Fibroblast of lung (primary cell): ENCODE results near the gene TP73.

Experiments
- EZH2 ChIP-seq: IDR thresholded peaks from 2 replicates; pipeline ENCODE4 v1.5.1; 2012; ENCODE audit warnings: low read length, control low read depth, mild to moderate bottlenecking; ENCODE audit errors: missing control alignments
- TF ChIP-seq, protein P1 (sequence below), 2 donors: IDR thresholded peaks in 1 of 2; conservative IDR thresholded peaks in 1 of 2; 1 replicate in 1 of 2; 2 replicates in 1 of 2; pipeline ENCODE4 v1.5.1; 2011 to 2012; ENCODE audit warnings: low read length in 2 of 2, control low read depth in 1 of 2, inconsistent platforms in 1 of 2, low read depth in 1 of 2, mild to moderate bottlenecking in 1 of 2

DNA sequence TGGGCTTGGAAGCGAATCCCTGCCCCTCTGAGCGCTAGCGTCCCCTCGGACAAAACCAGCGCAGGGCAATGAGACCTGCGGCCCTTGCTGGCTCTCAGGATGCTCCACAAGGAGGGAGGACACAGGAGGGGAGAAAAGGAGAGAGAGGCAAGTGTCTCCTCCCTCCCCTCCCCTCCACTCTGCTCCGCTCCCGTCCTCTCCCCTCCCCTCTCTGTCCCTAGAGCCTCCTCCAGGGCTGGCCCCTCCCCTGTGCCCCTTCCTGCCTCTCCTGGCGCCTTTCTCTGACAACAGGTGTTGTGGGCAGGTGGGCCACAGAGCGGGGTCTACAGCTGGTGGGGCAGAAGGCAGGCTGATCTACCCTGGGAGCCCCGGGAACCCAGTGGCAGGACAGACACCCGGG lies 35.2 kb downstream of the TP73 start:
- TF ChIP-seq, protein P1, sequence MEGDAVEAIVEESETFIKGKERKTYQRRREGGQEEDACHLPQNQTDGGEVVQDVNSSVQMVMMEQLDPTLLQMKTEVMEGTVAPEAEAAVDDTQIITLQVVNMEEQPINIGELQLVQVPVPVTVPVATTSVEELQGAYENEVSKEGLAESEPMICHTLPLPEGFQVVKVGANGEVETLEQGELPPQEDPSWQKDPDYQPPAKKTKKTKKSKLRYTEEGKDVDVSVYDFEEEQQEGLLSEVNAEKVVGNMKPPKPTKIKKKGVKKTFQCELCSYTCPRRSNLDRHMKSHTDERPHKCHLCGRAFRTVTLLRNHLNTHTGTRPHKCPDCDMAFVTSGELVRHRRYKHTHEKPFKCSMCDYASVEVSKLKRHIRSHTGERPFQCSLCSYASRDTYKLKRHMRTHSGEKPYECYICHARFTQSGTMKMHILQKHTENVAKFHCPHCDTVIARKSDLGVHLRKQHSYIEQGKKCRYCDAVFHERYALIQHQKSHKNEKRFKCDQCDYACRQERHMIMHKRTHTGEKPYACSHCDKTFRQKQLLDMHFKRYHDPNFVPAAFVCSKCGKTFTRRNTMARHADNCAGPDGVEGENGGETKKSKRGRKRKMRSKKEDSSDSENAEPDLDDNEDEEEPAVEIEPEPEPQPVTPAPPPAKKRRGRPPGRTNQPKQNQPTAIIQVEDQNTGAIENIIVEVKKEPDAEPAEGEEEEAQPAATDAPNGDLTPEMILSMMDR (conservative IDR thresholded peaks at IDR 0.05 in 1 of 2, IDR thresholded peaks at IDR 0.05 in 1 of 2; ENCODE audit: low read depth in 1 of 2, low read length in 2 of 2) = no peak
- no peak for TF ChIP-seq EZH2
